Skin epidermis (tissue), 12 donors: ENCODE measurements around the gene RPTN.
"Not testable (repeated sequence)": the region's sequence is repeated elsewhere in the genome, so short reads cannot be mapped to it uniquely, and the experiment has no call there.

ENCODE experiments used
- H3K27ac ChIP-seq, 21 experiments: fragments of 200-600 bp; sonication (generic) in 11 of 21; one replicate each; pipeline ENCODE4 v1.5.0; 2020; ENCODE audit warnings: mild to moderate bottlenecking in 3 of 21, inconsistent platforms in 2 of 21, moderate library complexity in 2 of 21
- H3K4me3 ChIP-seq, 7 experiments: fragments of 200-600 bp; sonication (generic) in 2 of 7; one replicate each; pipeline ENCODE4 v1.5.0; 2020; ENCODE audit warnings: inconsistent platforms in 2 of 7, mild to moderate bottlenecking in 2 of 7, moderate library complexity in 1 of 7

RPTN gene

DNA sequence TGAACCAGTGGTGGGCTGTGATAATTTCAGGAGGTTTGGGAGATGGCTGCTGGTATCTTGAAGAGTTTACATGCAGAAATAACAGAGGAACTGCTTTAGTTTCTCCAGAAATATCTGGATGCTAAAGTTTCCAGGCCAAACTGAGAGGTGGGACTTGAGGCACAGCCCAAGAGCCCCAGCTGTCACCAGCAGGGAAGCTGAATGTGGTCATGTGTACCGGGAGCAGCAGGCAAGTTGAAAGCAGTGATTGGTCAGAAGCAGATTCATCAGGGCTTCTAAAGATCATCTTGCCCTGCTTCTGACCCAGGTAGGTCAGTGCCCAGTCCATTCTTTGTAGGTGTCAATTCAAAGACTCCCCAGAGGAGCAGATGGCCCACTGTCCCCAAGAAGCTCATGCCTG, 7.9 kb upstream of the RPTN start:
- Histone ChIP-seq H3K4me3 (no peak overlapping the region), H3K27ac (peak overlapping the region in 13 of 21 experiments; percentile 3 to 80 (median 56))

DNA sequence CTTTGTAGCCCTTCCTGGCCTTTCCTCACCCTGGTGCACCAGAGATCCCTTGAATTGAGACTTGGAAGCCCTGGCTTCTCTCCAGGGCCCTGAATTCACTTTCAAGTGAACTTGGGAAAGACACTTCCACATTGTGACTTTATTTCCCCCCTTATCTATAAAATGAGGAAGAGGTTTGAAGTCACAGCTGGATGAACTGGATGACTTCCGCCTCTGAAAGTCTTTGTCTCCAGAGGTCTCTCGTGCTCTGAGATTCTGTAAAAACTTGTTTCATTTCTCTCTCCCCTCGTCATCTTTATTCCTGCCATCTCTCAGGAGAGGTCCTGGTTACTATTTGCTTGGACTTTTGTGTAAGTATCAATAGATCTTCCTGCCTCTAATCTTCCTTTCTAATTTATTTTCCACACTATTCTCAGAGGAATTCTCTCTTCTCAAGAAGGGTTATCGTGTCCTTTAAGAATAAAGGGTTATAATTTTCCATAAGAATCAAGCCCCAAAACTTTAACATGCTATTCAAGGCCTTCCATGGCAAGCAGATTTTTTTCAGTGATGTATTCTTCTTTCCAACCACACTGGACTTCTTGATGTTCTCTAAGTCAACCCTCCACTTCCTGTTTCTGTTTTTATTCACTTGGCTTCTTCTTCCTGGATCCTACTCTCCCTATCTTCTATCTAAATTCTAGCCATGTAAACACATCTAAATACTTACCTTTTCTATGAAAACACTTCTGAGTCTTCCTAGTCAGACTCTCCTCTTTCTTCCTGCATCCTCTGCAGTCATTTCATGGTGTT, 6.5 kb upstream of the RPTN start:
- Histone ChIP-seq H3K27ac (peak overlapping the region in 6 of 21 experiments; percentile 6 to 63 (median 24)), H3K4me3 (no peak overlapping the region)

DNA sequence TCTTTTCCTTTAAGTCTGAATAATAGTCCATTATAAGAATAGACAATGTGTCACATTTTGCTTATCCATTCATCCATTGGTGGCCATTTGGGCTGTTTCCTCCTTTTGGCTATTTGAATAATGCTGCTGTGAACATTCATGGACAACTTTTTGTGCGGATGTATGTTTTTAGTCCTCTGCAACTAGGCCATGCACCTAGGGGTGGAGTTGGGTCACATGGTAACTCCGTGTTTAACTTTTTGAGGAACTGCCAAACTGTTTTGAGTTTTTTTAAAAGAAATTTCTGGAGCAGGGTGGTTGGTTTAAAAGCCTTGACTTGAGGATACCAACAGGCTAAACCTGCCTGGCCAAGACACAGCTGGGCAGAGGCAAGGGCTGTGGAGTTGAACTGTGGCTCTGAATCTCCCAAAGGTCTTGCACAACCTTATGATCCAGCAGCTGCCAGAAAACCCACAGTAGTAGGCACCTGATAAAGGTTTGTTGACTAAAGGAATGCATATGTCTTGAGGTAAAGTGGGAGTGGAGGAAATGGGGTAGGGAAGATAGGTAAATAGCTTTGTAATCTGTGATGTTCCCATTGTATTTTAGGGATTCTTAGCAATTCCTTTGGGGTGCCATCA, 5.6 kb upstream of the RPTN start:
- no peak overlapping the region for H3K4me3 ChIP-seq
- H3K27ac ChIP-seq, result peak overlapping the region in 5 of 21 experiments; percentile 17 to 63 (median 31)

DNA sequence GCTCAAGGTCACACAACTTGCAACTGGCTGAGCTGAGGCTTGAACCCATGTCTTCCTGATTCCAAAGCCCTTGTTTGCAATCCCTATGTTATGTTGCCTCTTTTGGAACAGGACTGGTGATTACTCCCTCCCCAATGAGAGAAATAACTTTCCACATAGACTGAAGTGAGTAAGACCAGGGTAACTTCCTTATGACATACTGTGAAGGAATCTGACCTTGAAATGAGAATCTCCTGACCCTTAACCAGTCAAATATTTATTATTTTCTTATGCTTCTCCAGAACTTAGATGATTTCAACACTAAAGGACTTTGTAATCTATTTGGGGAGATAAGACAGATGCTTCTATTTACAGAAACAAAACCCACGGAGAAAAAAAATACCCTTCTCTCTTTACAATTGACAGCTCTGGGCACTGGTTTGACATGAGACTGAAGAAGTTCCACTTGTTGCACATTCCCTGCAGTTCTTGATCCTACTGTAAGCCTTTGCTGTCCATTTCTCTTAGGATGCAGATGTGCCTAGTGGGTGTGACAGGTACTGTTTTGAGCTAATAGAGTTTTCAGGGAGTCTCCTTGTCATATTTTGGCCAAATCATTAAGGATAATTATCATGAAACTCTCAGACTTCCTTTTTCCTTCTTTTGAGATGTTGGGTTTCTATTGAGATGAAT, 3.9 kb upstream of the RPTN start:
- H3K27ac ChIP-seq, result peak overlapping the region in 4 of 21 experiments; percentile 20 to 35 (median 26)

DNA sequence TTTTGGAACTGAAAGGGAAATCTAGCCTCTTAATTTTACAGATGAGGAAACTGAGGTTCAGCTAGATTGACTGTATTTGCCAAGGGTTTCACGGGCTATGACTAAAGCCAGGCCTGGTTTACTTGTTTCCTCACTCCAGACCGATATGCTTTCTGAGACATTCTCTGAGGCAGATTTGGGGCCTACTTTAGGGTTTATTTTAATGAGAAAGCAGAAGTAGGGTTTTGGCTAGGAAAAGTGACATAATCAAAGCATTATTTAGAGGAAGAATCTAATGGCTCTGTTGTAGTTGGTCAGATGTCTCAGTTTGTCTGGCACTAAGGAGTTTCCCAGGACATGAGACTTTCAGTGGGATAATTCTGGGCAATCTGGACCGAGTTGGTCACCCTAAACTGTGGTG, 1.5 kb upstream of the RPTN start:
- peak overlapping the region in 2 of 21 experiments; percentile 9 to 40 for H3K27ac ChIP-seq
- H3K4me3 ChIP-seq, result no peak overlapping the region

More for the DNA sequence above, 3.9 kb upstream of the RPTN start:
- no peak overlapping the region for H3K4me3 ChIP-seq

DNA sequence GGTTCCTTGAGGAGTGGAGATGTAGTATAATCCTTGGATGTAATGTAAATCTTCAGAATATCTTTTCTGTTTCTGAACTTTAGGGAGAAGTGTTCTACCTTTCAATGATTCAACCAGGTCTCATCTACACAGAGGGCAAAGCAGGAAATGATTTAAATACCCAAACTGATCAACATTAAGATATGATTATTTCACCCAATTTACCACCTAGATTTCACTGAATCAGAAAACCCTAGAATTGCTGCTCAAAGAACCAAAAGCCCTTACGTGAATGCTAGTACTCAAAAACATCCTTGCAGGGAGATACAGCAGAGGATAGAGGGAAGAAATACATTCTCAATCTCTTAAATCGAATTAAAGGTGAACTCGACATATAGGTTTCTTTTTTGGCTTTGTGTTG, 5.0 kb downstream of the RPTN start:
- Histone ChIP-seq H3K4me3 (no peak overlapping the region), H3K27ac (no peak overlapping the region)

DNA sequence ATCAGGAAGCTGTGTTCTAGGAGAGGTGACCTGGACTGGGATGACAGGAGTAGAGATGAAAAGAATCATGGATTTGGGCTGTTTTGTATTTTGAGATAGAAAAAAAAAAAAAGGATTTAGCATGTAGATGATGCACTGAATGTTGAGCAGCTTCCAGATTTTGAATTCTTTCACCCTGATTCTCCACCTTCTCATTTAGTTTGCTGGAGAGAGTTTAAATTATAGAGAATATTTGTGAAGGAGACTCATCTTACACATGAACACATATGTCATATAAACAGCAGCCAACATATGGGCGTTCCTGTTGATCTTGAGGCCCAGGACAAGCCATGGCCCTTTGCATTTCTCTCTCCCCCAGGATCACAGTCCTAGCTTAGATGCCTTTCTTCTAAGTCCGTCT, 7.4 kb downstream of the RPTN start:
- Histone ChIP-seq H3K4me3 (no peak overlapping the region), H3K27ac (no peak overlapping the region)

DNA sequence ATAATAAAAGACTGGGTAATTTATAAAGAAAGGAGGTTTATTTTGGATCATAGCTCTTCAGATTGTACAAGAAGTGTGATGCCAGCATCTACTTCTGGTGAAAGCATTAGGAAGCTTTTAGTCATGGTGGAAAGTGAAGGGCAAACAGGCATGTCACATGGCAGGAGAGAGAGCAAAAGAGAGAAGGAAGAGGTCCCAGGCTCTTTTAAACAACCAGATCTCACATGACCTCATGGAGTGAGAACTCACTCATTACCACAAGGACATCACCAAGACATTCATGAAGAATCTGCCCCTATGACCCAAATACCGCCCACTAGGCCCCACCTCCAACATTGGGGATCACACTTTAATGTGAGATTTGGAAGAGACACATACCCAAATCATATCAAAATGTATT, 10.0 kb downstream of the RPTN start:
- Histone ChIP-seq H3K27ac (no peak overlapping the region), H3K4me3 (no peak overlapping the region)

DNA sequence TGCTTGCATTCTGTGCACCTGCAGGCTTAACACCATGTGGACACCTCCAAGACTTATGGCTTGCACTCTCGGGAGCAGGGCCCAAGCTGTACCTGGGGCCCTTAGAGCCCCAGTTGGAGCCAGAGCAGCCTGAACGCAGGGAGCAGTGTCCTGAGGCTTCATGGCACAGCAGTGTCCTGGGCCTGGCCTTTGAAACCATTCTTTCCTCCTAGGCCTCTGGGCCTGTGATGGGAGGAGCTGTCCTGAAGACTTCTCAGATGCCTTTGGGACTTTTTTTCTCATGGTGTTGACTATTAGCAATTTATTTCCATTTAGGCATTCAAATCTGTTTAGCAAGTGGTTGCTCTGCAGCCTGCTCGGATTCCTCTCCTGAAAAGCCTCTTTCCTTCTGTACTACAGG, 11.0 kb downstream of the RPTN start:
- H3K4me3 ChIP-seq, result no peak overlapping the region
- no peak overlapping the region for H3K27ac ChIP-seq

DNA sequence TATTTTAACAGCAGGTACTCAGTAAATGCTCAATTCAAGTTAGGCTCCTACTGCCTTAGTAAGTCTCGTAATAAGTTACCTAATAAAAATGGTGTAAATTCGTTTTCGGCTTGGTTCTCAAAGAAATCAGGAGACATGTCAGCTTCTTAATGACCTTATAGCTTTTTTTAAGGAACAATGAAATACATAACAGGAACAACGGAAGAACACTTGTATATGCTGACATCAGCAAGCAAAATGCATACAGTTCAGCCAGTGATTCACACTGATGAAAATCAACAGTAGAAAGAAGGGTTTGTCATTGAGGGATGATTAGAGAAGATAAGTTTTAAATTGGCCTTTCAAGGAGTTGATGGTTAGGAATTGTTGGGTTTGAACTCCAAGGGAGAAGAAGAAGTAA, 13.3 kb downstream of the RPTN start:
- Histone ChIP-seq H3K4me3 (no peak overlapping the region), H3K27ac (no peak overlapping the region)

DNA sequence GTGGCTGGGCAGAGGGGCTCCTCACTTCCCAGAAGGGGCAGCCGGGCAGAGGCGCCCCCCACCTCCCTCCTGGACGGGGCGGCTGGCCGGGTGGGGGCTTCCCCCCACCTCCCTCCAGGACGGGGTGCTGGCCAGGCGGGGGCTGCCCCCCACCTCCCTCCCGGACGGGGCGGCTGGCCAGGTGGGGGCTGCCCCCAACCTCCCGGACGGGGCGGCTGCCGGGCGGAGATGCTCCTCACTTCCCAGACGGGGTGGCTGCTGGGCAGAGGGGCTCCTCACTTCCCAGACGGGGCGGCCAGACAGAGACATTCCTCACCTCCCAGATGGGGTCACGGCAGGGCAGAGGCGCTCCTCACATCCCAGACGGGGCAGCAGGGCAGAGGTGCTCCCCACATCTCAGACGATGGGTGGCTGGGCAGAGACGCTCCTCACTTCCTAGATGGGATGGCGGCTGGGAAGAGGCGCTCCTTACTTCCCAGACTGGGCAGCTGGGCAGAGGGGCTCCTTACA, 14.3 kb downstream of the RPTN start:
- H3K4me3 ChIP-seq, H3K27ac ChIP-seq: not testable (repeated sequence)

DNA sequence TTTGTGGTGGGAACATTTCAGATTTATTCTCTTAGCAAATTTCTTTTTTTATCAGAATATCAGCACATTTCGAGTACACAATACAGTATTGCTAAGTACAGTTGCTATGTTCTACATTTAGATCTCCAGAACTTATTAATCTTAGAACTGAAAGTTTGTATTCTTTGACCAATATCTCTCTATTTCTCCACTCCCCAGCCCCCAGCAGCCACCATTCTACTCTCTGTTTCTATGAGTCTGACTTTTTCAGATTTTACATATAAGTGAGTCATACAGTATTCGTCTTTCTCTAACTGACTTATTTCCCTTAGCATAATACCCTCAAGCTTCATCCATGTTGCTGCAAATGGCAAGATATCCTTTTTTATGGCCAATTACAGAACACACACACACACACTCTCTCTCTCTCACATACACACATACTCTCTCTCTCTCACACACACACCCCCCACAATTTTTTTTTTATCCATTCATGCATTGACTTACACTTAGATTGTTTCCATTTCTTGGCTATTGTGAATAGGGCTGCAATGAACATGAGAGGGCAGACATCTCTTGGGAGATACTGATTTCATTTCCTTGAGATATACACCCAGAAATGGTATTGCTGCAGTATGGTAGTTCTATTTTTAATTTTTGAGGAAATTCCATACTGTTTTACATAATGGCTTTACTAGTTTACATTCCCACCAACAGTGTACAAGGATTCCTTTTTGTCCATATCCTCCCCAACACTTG, 15.7 kb downstream of the RPTN start:
- Histone ChIP-seq H3K4me3 (no peak overlapping the region), H3K27ac (no peak overlapping the region)

DNA sequence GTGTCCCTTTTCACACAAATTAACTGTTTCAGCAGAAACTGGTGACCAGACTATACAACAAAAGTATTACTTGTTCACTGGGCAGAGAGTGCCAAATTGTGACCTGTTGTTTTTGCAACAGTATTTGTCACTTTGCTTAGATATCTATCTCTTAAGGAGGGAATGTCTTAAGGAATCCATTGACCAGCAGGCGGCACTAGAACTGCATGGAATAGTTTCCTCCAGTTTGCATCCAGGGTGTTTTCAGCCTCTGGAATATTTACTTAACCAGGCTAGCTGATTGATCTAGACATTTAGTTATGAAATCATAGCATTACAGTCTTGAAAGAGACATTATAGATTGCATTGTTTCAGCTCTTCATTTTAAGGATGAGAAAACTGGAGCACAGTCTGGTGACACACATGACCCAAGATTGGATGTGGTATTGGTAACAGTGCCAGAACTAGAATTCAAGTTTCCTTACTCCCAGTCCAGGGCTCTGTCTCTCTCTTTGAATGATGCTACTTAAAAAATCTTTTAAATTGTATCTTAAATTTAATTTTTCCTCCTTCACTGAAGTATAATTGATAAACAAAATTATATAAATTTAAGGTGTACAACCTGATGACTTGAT, 16.9 kb downstream of the RPTN start:
- H3K27ac ChIP-seq, result no peak overlapping the region

DNA sequence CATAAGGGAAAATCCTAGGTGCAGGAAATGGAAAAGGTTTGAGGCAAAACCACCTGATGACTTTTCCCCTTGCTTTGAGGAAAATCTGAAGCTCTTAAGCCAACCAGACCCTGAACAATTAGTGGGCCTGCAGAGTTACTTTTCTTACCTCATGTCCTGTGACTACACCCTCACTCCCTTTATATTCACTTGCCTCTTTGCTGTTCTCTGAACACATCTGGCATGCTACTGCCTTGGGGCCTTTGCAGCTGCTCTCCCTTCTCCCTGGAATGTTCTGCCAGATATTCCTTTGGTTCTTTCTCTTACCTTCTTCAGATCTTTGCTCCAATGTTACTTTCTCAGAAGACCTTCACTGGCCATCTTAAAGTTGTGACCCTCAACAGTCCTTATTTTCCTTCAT, 21.8 kb downstream of the RPTN start:
- Histone ChIP-seq H3K4me3 (no peak overlapping the region), H3K27ac (no peak overlapping the region)

More for the DNA sequence above, 16.9 kb downstream of the RPTN start:
- no peak overlapping the region for H3K4me3 ChIP-seq

DNA sequence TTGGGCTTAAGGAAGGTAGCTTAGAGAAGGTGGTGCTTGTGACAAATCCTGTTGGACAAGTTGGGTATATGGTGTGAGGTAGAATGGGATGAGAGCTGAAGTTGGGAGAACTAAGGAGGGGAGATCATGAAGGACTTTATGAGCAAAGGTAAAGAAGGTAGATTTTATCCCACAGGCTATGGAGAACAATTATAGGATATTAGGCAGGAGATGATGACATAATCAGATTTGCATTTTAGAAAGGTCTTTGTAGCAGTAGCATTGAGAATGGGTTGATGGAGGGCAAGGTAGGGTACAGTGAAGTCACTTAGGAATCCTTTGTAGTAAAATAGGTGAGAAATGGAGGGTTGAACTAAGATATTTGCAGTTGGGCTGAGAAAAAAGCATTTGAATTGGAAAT, 28.8 kb downstream of the RPTN start:
- Histone ChIP-seq H3K4me3 (no peak overlapping the region), H3K27ac (no peak overlapping the region)

DNA sequence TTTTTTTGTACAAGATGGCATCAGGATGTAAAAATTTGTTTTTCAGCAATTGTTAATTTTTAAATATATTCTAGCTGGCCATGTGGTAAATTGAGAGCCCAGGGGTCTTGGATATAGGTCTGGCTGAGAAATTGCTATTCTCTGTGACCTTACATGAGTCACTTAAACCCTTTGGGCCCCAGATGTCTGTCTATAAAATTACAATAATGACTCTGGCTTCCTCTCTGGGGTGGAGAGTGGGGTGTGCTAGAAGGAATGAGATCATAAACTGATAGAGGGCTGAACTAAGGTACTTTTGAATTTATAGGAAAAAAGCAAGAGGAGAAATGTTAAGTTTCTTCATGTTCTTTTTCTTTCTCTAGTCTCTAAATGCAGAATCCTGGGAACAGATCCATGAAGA, 31.4 kb downstream of the RPTN start:
- H3K4me3 ChIP-seq, result no peak overlapping the region
- H3K27ac ChIP-seq, result no peak overlapping the region

DNA sequence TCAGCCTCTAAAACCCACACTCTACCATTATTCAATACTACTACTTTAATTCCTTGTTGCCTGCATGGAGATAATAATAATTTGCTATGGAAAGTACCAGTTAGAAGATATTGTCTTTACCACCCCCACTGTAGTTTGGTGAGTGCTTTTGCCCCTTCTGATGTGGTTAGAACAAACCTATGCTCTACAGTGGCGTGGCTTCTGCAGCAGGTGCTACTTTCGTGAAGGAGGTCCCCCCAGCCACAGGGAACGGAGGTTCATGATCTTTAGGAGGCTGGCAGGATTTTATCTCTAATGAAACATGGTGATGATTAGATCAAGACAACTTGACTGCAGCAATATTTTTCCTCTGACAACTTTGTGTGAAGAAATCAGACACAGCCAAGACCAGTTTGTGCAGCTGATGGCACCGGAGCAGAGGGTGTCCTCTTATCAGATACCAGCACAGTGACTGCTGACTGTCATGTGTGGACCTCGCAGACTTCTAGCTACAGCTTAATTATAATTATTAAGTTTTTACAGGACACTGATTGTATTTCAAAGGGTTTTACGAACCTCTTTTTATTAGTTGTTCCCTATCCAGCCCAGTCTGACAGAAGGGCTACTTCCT, 33.1 kb downstream of the RPTN start:
- Histone ChIP-seq H3K4me3 (no peak overlapping the region), H3K27ac (no peak overlapping the region)

DNA sequence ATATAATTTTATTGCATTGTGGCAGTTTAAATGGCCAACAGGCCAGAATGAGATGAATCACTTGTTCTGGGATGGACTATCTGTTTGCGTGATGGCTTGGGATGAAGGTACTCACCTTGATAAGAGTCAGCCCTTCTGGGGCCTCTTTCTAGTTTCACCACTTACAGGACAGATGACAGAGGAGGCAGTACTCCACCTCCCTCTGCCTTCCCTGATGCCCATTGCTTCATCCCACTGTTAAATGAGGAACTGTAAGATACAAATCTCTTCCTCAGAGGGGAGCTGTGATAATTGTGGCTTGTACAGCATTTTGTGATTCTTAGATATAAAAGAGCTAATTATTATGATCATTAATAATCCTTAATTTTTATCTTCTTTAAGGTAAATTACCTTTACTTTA, 40.1 kb downstream of the RPTN start:
- H3K4me3 ChIP-seq, result no peak overlapping the region
- no peak overlapping the region for H3K27ac ChIP-seq

DNA sequence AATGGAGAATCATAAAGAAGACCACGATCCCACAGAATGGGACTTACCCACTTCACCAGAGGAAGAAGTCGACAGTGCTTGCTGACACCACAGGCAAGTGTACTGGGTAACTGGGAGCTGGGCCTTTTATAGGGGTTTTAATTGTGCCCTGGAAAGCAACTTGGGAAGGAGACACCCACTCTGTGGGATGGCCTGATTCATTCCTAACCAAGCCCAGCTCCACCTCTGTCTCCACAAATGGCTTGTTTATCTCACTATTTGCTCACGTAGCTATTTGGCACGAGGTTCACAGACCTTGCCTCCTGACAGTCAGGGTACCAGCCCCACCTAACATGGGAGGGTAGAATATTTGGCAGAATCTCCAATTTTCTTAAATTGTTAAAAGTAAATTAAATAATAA, 43.7 kb downstream of the RPTN start, which contains the start of gene TCHH:
TSS of gene TCHH (minus strand) at position 101 of the 400 bp plus-strand sequence. CDS start 1,364 bp downstream, outside the sequence.
- no peak within 1 kb of the TSS for H3K27ac ChIP-seq

More for the DNA sequence above, 43.7 kb downstream of the RPTN start, which contains the start of gene TCHH:
- H3K4me3 ChIP-seq, result no peak within 1 kb of the TSS
